HEK293 (cell line): ENCODE data around the gene OPA3.

Experiments
- CTCF ChIA-PET: fragments of 350-600 bp; formaldehyde crosslinking; extraction: SDS; loops from one replicate; lab custom pipeline; 2021; ENCODE audit warnings: antibody characterized with exemption; lab: Yijun Ruan, JAX
- POLR2A ChIA-PET: fragments of 300-600 bp; formaldehyde crosslinking; extraction: SDS; loops from one replicate; lab custom pipeline; 2020; ENCODE audit warnings: antibody characterized with exemption, inconsistent platforms; lab: Yijun Ruan, JAX
- H3K27ac ChIP-seq: fragments of 200-500 bp; sonication (Bioruptor generic); 2 replicates; pipeline ENCODE4 v1.5.1; 2014; ENCODE audit warnings: low read depth, low read length, control low read depth, inconsistent platforms; ENCODE audit errors: extremely low read depth
- H3K36me3 ChIP-seq, 2 experiments: fragments of 200-500 bp in 1 of 2; sonication (Bioruptor generic) in 1 of 2; 1 replicate in 1 of 2; 2 replicates in 1 of 2; pipeline ENCODE4 v1.5.1; 2014 to 2017; ENCODE audit warnings: inconsistent platforms in 2 of 2, low read length in 2 of 2; ENCODE audit not compliant: control insufficient read depth in 2 of 2, insufficient read depth in 1 of 2
- H3K4me1 ChIP-seq: fragments of 200-500 bp; sonication (Bioruptor generic); 2 replicates; pipeline ENCODE4 v1.5.1; 2014; ENCODE audit warnings: mild to moderate bottlenecking, low read length, inconsistent platforms; ENCODE audit not compliant: control insufficient read depth, insufficient read depth
- H3K4me3 ChIP-seq: 2 replicates; pipeline ENCODE4 v1.5.1; 2011; ENCODE audit warnings: low read depth, mild to moderate bottlenecking, control low read depth, low read length, moderate library complexity
- H3K9me3 ChIP-seq: fragments of 200-500 bp; sonication (Bioruptor generic); 2 replicates; pipeline ENCODE4 v1.5.1; 2014; ENCODE audit warnings: low read depth, low read length, inconsistent platforms; ENCODE audit not compliant: control insufficient read depth, insufficient read depth
- FEZF1 ChIP-seq: fragments of 450-650 bp; formaldehyde crosslinking; IDR thresholded peaks from 2 replicates; pipeline ENCODE4 v1.5.1; 2016; ENCODE audit warnings: missing biosample characterization, missing genetic modification characterization
- HOXD13 ChIP-seq: sonication (generic); formaldehyde crosslinking; IDR thresholded peaks from 2 replicates; pipeline ENCODE4 v1.8.0; 2022; ENCODE audit warnings: missing genetic modification reagents, borderline replicate concordance
- KLF16 ChIP-seq: fragments of 450-650 bp; formaldehyde crosslinking; IDR thresholded peaks from 2 replicates; pipeline ENCODE4 v1.5.1; 2017; ENCODE audit warnings: missing biosample characterization, missing genetic modification characterization
- MZF1 ChIP-seq: fragments of 450-650 bp; formaldehyde crosslinking; IDR thresholded peaks from 2 replicates; pipeline ENCODE4 v1.5.1; 2017; ENCODE audit warnings: missing biosample characterization, missing genetic modification characterization, borderline replicate concordance
- PRDM1 ChIP-seq: fragments of 450-650 bp; formaldehyde crosslinking; IDR thresholded peaks from 2 replicates; pipeline ENCODE4; 2016; ENCODE audit warnings: missing biosample characterization, missing genetic modification characterization
- SP2 ChIP-seq: fragments of 450-650 bp; formaldehyde crosslinking; IDR thresholded peaks from 2 replicates; pipeline ENCODE4 v1.5.1; 2016; ENCODE audit warnings: missing biosample characterization, missing genetic modification characterization
- ZFP37 ChIP-seq: fragments of 450-650 bp; formaldehyde crosslinking; IDR thresholded peaks from 2 replicates; pipeline ENCODE4 v1.5.1; 2016; ENCODE audit warnings: missing biosample characterization, missing genetic modification characterization
- ZFP41 ChIP-seq: fragments of 450-650 bp; formaldehyde crosslinking; IDR thresholded peaks from 2 replicates; pipeline ENCODE4 v1.5.1; 2016; ENCODE audit warnings: missing biosample characterization, missing genetic modification characterization, borderline replicate concordance
- ZNF155 ChIP-seq: fragments of 450-650 bp; formaldehyde crosslinking; IDR thresholded peaks from 2 replicates; pipeline ENCODE4 v1.5.1; 2016; ENCODE audit warnings: missing biosample characterization, missing genetic modification characterization
- ZNF19 ChIP-seq: fragments of 450-650 bp; formaldehyde crosslinking; IDR thresholded peaks from 2 replicates; pipeline ENCODE4; 2016; ENCODE audit warnings: missing biosample characterization, missing genetic modification characterization, low read depth
- ZNF292 ChIP-seq: fragments of 450-650 bp; formaldehyde crosslinking; IDR thresholded peaks from 2 replicates; pipeline ENCODE4 v1.5.1; 2016; ENCODE audit warnings: low read depth, missing biosample characterization, missing genetic modification characterization, borderline replicate concordance
- ZNF354C ChIP-seq: fragments of 450-650 bp; formaldehyde crosslinking; IDR thresholded peaks from 2 replicates; pipeline ENCODE4 v1.5.1; 2016; ENCODE audit warnings: missing biosample characterization, missing genetic modification characterization, low read depth, borderline replicate concordance
- ZNF391 ChIP-seq: fragments of 450-650 bp; formaldehyde crosslinking; IDR thresholded peaks from 2 replicates; pipeline ENCODE4 v1.5.1; 2016; ENCODE audit warnings: low read depth, missing biosample characterization, missing genetic modification characterization, borderline replicate concordance
- ZNF398 ChIP-seq: fragments of 450-650 bp; formaldehyde crosslinking; IDR thresholded peaks from 2 replicates; pipeline ENCODE4 v1.5.1; 2017; ENCODE audit warnings: missing biosample characterization, missing genetic modification characterization
- ZNF404 ChIP-seq: fragments of 450-650 bp; formaldehyde crosslinking; IDR thresholded peaks from 2 replicates; pipeline ENCODE4 v1.5.1; 2017; ENCODE audit warnings: missing biosample characterization, missing genetic modification characterization
- ZNF426 ChIP-seq: fragments of 450-650 bp; formaldehyde crosslinking; IDR thresholded peaks from 2 replicates; pipeline ENCODE4 v1.5.1; 2017; ENCODE audit warnings: missing biosample characterization, missing genetic modification characterization, mild to moderate bottlenecking, inconsistent platforms, moderate library complexity
- ZNF433 ChIP-seq: fragments of 450-650 bp; formaldehyde crosslinking; IDR thresholded peaks from 2 replicates; pipeline ENCODE4 v1.5.1; 2016; ENCODE audit warnings: missing biosample characterization, missing genetic modification characterization, low read depth
- ZNF510 ChIP-seq: fragments of 450-650 bp; formaldehyde crosslinking; IDR thresholded peaks from 2 replicates; pipeline ENCODE4 v1.5.1; 2018; ENCODE audit warnings: mild to moderate bottlenecking, missing genetic modification characterization, missing biosample characterization; ENCODE audit not compliant: insufficient replicate concordance
- ZNF513 ChIP-seq: fragments of 450-650 bp; IDR thresholded peaks from 2 replicates; pipeline ENCODE4 v1.5.1; 2018; ENCODE audit warnings: missing biosample characterization, missing genetic modification characterization
- ZNF521 ChIP-seq: fragments of 450-650 bp; formaldehyde crosslinking; IDR thresholded peaks from 2 replicates; pipeline ENCODE4 v1.5.1; 2017; ENCODE audit warnings: missing biosample characterization, mild to moderate bottlenecking, missing genetic modification characterization
- ZNF548 ChIP-seq: fragments of 450-650 bp; formaldehyde crosslinking; IDR thresholded peaks from 2 replicates; pipeline ENCODE4 v1.5.1; 2016; ENCODE audit warnings: missing biosample characterization, missing genetic modification characterization
- ZNF600 ChIP-seq: fragments of 450-650 bp; formaldehyde crosslinking; IDR thresholded peaks from 2 replicates; pipeline ENCODE4 v1.5.1; 2016; ENCODE audit warnings: missing biosample characterization, missing genetic modification characterization
- ZNF621 ChIP-seq: fragments of 450-650 bp; formaldehyde crosslinking; IDR thresholded peaks from 2 replicates; pipeline ENCODE4 v1.5.1; 2017; ENCODE audit warnings: missing biosample characterization, missing genetic modification characterization
- ZNF624 ChIP-seq: fragments of 450-650 bp; formaldehyde crosslinking; IDR thresholded peaks from 2 replicates; pipeline ENCODE4 v1.5.1; 2017; ENCODE audit warnings: missing biosample characterization, missing genetic modification characterization
- ZNF626 ChIP-seq: fragments of 450-650 bp; sonication (Bioruptor Pico); formaldehyde crosslinking; IDR thresholded peaks from 2 replicates; pipeline ENCODE4 v1.5.1; 2018; ENCODE audit warnings: missing biosample characterization, missing genetic modification characterization, inconsistent platforms
- ZNF658 ChIP-seq: fragments of 450-650 bp; formaldehyde crosslinking; IDR thresholded peaks from 2 replicates; pipeline ENCODE4; 2016; ENCODE audit warnings: missing biosample characterization, missing genetic modification characterization
- ZNF660 ChIP-seq: fragments of 450-650 bp; IDR thresholded peaks from 2 replicates; pipeline ENCODE4 v1.5.1; 2018; ENCODE audit warnings: missing biosample characterization, mild to moderate bottlenecking, missing genetic modification characterization
- ZNF701 ChIP-seq: fragments of 450-650 bp; formaldehyde crosslinking; IDR thresholded peaks from 2 replicates; pipeline ENCODE4 v1.5.1; 2016; ENCODE audit warnings: missing biosample characterization, missing genetic modification characterization
- ZNF76 ChIP-seq: fragments of 450-650 bp; formaldehyde crosslinking; IDR thresholded peaks from 2 replicates; pipeline ENCODE4; 2016; ENCODE audit warnings: low read depth, missing biosample characterization, missing genetic modification characterization, borderline replicate concordance
- TF ChIP-seq, protein P1 (sequence below): fragments of 450-650 bp; formaldehyde crosslinking; IDR thresholded peaks from 2 replicates; pipeline ENCODE4 v1.5.1; 2016; ENCODE audit warnings: missing biosample characterization, missing genetic modification characterization
- TF ChIP-seq, protein P2 (sequence below): fragments of 450-650 bp; formaldehyde crosslinking; IDR thresholded peaks from 2 replicates; pipeline ENCODE4 v1.5.1; 2016; ENCODE audit warnings: missing biosample characterization, missing genetic modification characterization
- TF ChIP-seq, protein P3 (sequence below): fragments of 450-650 bp; formaldehyde crosslinking; IDR thresholded peaks from 2 replicates; pipeline ENCODE4 v1.5.1; 2016; ENCODE audit warnings: missing biosample characterization, missing genetic modification characterization

The OPA3 gene

DNA sequence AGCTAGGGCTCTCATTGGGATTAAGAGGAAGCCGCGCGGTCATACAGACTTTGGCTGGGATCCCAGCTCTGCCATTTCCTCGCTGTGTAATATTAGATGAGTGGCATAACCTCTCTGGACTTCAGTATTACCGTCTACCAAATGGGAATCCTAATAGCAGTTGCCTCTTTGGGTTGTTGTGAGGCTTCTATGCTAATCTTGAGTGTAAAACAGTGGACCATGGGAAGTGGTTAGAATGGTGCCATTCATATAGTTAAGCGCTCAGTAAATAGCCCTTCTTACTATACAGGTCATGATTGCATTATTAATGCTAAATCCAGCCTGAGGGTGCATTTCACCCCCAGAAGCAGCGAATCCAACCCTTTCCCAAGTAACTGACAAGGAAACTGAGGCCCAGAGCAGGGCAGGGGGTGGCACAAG lies 566 bp upstream of the OPA3 start:
- CTCF ChIA-PET, result interaction anchor here (0.6 to 2.4 kb wide), 5 partner anchors 27 to 106 kb away, joined by 3 to 6 read pairs (median 3); no protein-coding TSS in a partner anchor
- POLR2A ChIA-PET, result interaction anchor here (1.4 to 1.5 kb wide), 3 partner anchors 57 to 278 kb away, joined by 4 to 22 read pairs (median 5); partner anchors contain the start of genes SIX5 and SYMPK
- peak overlapping the region; percentile 36 for H3K4me3 ChIP-seq
- no peaks in the 10 kb centered on the region for H3K9me3 ChIP-seq
- H3K4me1 ChIP-seq, result peaks cover 4% of the 10 kb centered on the region
- H3K36me3 ChIP-seq, result peaks cover 0 to 7% of the 10 kb centered on the region in 2 experiments; a peak in 1 of 3 replicates
- peak overlapping the region; percentile 74; the same call in 1 of the 2 replicates for H3K27ac ChIP-seq
- TF ChIP-seq ZNF521 (no peak), ZNF76 (tag by site-specific recombination) (no peak), ZNF155 (tag by site-specific recombination) (no peak), ZFP37 (no peak), ZNF621 (tag by site-specific recombination) (no peak), SP2 (tag by site-specific recombination) (no peak), ZNF292 (tag by site-specific recombination) (no peak), ZNF600 (tag by site-specific recombination) (no peak), ZNF398 (tag by site-specific recombination) (no peak), ZNF513 (peak; percentile 34; the same call in 1 of the 2 replicates), HOXD13 (CRISPR knock-in tag) (no peak), ZNF548 (no peak), ZNF391 (tag by site-specific recombination) (no peak), ZNF510 (tag by site-specific recombination) (no peak), ZNF660 (0 out of 2 replicates have a peak, but pooled peaks have one; percentile 24), ZNF19 (tag by site-specific recombination) (no peak), ZFP41 (tag by site-specific recombination) (no peak), ZNF404 (tag by site-specific recombination) (no peak), ZNF701 (tag by site-specific recombination) (no peak), PRDM1 (tag by site-specific recombination) (no peak), ZNF433 (tag by site-specific recombination) (no peak), ZNF626 (tag by site-specific recombination) (no peak), ZNF354C (no peak), KLF16 (tag by site-specific recombination) (no peak), ZNF624 (tag by site-specific recombination) (no peak), MZF1 (tag by site-specific recombination) (no peak), FEZF1 (tag by site-specific recombination) (no peak), ZNF658 (no peak), ZNF426 (tag by site-specific recombination) (no peak)
- TF ChIP-seq, protein P1, sequence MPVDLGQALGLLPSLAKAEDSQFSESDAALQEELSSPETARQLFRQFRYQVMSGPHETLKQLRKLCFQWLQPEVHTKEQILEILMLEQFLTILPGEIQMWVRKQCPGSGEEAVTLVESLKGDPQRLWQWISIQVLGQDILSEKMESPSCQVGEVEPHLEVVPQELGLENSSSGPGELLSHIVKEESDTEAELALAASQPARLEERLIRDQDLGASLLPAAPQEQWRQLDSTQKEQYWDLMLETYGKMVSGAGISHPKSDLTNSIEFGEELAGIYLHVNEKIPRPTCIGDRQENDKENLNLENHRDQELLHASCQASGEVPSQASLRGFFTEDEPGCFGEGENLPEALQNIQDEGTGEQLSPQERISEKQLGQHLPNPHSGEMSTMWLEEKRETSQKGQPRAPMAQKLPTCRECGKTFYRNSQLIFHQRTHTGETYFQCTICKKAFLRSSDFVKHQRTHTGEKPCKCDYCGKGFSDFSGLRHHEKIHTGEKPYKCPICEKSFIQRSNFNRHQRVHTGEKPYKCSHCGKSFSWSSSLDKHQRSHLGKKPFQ (tag by site-specific recombination), result no peak
- TF ChIP-seq, protein P2, sequence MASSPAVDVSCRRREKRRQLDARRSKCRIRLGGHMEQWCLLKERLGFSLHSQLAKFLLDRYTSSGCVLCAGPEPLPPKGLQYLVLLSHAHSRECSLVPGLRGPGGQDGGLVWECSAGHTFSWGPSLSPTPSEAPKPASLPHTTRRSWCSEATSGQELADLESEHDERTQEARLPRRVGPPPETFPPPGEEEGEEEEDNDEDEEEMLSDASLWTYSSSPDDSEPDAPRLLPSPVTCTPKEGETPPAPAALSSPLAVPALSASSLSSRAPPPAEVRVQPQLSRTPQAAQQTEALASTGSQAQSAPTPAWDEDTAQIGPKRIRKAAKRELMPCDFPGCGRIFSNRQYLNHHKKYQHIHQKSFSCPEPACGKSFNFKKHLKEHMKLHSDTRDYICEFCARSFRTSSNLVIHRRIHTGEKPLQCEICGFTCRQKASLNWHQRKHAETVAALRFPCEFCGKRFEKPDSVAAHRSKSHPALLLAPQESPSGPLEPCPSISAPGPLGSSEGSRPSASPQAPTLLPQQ (tag by site-specific recombination), result no peak
- TF ChIP-seq, protein P3, sequence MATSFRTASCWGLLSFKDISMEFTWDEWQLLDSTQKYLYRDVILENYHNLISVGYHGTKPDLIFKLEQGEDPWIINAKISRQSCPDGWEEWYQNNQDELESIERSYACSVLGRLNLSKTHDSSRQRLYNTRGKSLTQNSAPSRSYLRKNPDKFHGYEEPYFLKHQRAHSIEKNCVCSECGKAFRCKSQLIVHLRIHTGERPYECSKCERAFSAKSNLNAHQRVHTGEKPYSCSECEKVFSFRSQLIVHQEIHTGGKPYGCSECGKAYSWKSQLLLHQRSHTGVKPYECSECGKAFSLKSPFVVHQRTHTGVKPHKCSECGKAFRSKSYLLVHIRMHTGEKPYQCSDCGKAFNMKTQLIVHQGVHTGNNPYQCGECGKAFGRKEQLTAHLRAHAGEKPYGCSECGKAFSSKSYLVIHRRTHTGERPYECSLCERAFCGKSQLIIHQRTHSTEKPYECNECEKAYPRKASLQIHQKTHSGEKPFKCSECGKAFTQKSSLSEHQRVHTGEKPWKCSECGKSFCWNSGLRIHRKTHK (tag by site-specific recombination), result no peak
